ENCODE measurements around the gene PRRT2. TPM values are rescaled to one million over a fixed set of nuclear protein-coding genes. Genes with fewer than 3 reads are reported as not detected.

PRRT2 gene
- total and polyA plus RNA-seq, 10 of the 15 experiments (the other 5 are each of a cell fraction or from before 2014, with no cell fraction given) = 0.08 to 0.49 (median 0.12) TPM; not detected in 4

DNA sequence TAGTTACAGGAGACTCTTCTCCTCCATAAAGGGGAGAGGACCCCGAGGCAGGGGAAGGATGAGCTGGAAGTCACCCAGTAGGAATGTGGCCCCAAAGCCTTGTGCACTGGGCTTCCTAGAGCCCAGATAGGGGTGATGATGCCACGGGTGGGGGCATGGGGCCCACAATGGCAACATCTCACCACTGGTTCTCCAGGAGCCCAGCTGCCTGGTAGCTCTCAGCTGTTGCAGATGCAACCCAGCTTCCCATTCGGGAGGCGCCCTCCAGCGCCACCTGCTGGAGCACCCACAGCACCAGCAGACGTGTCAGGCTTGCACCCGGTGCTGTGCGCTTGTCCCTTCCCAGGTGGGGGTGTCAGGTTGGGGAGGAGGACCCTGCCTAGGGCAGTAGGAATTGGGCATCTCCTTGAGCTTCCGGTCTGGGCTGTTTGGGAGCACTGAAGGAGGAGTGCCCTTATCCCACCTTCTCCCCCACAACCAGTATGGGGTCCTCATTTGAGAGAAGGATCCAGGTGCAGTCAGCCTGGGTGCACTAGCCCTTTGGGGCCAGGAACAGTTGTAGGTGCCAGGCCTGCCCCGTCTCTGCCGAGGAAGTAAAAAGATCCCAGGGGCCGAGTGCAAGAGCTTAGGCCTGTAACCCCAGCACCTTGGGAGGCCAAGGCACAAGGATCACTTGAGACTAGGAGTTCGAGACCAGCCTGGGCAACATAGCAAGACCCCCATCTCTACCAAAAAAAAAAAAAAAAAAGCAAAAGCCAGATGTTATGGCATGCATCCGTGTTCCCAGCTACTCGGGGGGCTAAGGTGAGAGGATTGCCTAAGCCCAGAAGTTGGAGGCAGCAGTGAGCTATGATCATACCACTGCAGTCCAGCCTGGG is 36.7 kb downstream of the PRRT2 start (continued):
- TF ChIP-seq, protein P1, sequence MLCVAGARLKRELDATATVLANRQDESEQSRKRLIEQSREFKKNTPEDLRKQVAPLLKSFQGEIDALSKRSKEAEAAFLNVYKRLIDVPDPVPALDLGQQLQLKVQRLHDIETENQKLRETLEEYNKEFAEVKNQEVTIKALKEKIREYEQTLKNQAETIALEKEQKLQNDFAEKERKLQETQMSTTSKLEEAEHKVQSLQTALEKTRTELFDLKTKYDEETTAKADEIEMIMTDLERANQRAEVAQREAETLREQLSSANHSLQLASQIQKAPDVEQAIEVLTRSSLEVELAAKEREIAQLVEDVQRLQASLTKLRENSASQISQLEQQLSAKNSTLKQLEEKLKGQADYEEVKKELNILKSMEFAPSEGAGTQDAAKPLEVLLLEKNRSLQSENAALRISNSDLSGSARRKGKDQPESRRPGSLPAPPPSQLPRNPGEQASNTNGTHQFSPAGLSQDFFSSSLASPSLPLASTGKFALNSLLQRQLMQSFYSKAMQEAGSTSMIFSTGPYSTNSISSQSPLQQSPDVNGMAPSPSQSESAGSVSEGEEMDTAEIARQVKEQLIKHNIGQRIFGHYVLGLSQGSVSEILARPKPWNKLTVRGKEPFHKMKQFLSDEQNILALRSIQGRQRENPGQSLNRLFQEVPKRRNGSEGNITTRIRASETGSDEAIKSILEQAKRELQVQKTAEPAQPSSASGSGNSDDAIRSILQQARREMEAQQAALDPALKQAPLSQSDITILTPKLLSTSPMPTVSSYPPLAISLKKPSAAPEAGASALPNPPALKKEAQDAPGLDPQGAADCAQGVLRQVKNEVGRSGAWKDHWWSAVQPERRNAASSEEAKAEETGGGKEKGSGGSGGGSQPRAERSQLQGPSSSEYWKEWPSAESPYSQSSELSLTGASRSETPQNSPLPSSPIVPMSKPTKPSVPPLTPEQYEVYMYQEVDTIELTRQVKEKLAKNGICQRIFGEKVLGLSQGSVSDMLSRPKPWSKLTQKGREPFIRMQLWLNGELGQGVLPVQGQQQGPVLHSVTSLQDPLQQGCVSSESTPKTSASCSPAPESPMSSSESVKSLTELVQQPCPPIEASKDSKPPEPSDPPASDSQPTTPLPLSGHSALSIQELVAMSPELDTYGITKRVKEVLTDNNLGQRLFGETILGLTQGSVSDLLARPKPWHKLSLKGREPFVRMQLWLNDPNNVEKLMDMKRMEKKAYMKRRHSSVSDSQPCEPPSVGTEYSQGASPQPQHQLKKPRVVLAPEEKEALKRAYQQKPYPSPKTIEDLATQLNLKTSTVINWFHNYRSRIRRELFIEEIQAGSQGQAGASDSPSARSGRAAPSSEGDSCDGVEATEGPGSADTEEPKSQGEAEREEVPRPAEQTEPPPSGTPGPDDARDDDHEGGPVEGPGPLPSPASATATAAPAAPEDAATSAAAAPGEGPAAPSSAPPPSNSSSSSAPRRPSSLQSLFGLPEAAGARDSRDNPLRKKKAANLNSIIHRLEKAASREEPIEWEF (IDR thresholded peaks at IDR 0.05; ENCODE audit: insufficient replicate concordance, low read depth, low read length) = no peak
- TF ChIP-seq ATF7 (IDR thresholded peaks at IDR 0.05; ENCODE audit: low read depth) (no peak), CBX5 (IDR thresholded peaks at IDR 0.05; ENCODE audit: low read depth) (no peak), ZNF384 (IDR thresholded peaks at IDR 0.05; ENCODE audit: borderline replicate concordance, low read depth, low read length) (no peak), POU2F2 (IDR thresholded peaks at IDR 0.05; ENCODE audit: borderline replicate concordance, low read depth, low read length) (no peak), NFXL1 (IDR thresholded peaks at IDR 0.05; ENCODE audit: borderline replicate concordance) (no peak), TARDBP (IDR thresholded peaks at IDR 0.05; ENCODE audit: borderline replicate concordance) (no peak), ZBTB40 (IDR thresholded peaks at IDR 0.05; ENCODE audit: borderline replicate concordance) (no peak), BHLHE40 (IDR thresholded peaks at IDR 0.05; ENCODE audit: borderline replicate concordance in 1 of 2, low read depth in 2 of 2, low read length in 1 of 2) (peak; percentile 23 to 41; a peak in 1 of 4 replicates), EP300 (IDR thresholded peaks at IDR 0.05; ENCODE audit: borderline replicate concordance in 1 of 2, control insufficient read depth in 1 of 2, low read depth in 2 of 2, low read length in 2 of 2) (no peak), HSF1 (IDR thresholded peaks at IDR 0.05; ENCODE audit: low read depth, low read length) (no peak), ZZZ3 (IDR thresholded peaks at IDR 0.05; ENCODE audit: control insufficient read depth, insufficient read length, low read depth) (no peak), SMAD1 (IDR thresholded peaks at IDR 0.05; ENCODE audit: low read depth, partially characterized antibody) (no peak), SMC3 (IDR thresholded peaks at IDR 0.05; ENCODE audit: borderline replicate concordance, low read length) (peak; percentile 86), NFYA (IDR thresholded peaks at IDR 0.05; ENCODE audit: borderline replicate concordance, low read depth, low read length) (no peak), USF2 (IDR thresholded peaks at IDR 0.05; ENCODE audit: borderline replicate concordance, low read depth, low read length) (no peak)

Measured in GM12878 (cell line).